Type B pancreatic cell (in vitro differentiated cells): ENCODE measurements around the gene NRN1L. TPM values are rescaled to one million over a fixed set of nuclear protein-coding genes. Genes with fewer than 3 reads are reported as not detected.
A peak's percentile ranks its signal among the peaks of the same experiment; 100 is the strongest.

Experiments used
- DNase-seq: peaks from one replicate; pipeline ENCODE4 v3.0.0; 2021; ENCODE audit warnings: mixed read lengths; ENCODE audit not compliant: unreplicated experiment; ENCODE audit errors: extremely low spot score
- H3K27ac Mint-ChIP-seq: 2 replicates; pipeline ENCODE4 v1.8.0; 2021; ENCODE audit warnings: mild to moderate bottlenecking, mixed read lengths
- H3K27me3 Mint-ChIP-seq: 2 replicates; pipeline ENCODE4 v1.8.0; 2021; ENCODE audit warnings: mixed read lengths
- H3K36me3 Mint-ChIP-seq: 2 replicates; pipeline ENCODE4 v1.8.0; 2021; ENCODE audit warnings: mixed read lengths
- H3K4me1 Mint-ChIP-seq: one replicate; pipeline ENCODE4 v1.8.0; 2021; ENCODE audit warnings: mixed read lengths; ENCODE audit not compliant: unreplicated experiment
- H3K4me3 Mint-ChIP-seq: 2 replicates; pipeline ENCODE4 v1.8.0; 2021; ENCODE audit warnings: mild to moderate bottlenecking, mixed read lengths
- H3K9me3 Mint-ChIP-seq: 2 replicates; pipeline ENCODE4 v1.8.0; 2021; ENCODE audit warnings: mixed read lengths
- CTCF ChIP-seq: fragments of 200-600 bp; sonication (generic); conservative IDR thresholded peaks from 2 replicates; pipeline ENCODE4 v1.5.0; 2021; ENCODE audit warnings: antibody characterized with exemption, mild to moderate bottlenecking
- total RNA-seq: library from RNA; stranded (reverse); gene quantifications from 2 replicates; pipeline ENCODE4 v1.2.1, GENCODE V29; 2021; ENCODE audit warnings: low replicate concordance

NRN1L gene
- total RNA-seq, 1 donor from 2014 or later: 0.80 TPM

DNA sequence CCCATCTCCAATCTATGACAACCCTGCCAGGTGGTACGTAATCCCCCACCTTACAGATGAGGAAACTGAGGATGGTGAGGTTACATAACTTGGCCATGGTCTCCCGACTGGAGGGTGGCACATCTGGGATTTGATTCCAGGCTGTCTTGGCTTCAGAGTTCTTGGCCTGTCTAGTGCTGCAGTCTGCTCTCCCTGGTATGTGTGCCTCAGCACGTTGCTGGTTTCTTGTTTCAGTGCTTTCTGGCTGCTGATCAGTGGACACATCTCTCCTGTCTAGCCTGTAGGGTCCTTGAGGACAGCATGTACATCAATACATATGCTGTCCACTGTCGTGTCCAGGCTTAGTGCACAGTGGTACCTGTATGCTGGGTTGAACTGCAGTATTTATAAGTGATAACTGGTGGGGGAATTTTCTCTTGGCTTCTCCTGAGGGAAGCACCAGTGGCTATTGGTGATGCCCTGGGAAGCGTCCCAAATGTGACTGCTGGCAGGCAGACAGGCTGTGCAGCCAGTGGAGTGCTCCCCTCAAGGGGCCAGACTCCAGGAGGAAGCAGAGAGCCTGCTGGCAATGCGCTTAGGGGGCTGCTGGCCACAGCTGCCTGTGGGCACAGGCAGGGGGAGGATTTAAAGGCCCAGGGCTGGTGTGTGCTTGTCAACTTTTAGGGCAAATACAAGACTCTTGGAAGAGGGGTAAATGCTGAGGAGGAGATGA, 32.6 kb downstream of the NRN1L start:
- H3K4me1 Mint-ChIP-seq: peaks cover 9% of the 10 kb centered on the region
- DNase-seq: no peak
- no peaks in the 10 kb centered on the region for H3K9me3 Mint-ChIP-seq
- TF ChIP-seq CTCF: no peak
- no peak overlapping the region for H3K4me3 Mint-ChIP-seq
- H3K36me3 Mint-ChIP-seq: peaks cover 4% of the 10 kb centered on the region
- peak overlapping the region; percentile 63 for H3K27ac Mint-ChIP-seq
- no peaks in the 10 kb centered on the region for H3K27me3 Mint-ChIP-seq

- TF ChIP-seq CTCF: no peak
- peak overlapping the region; percentile 63 for H3K27ac Mint-ChIP-seq
- H3K36me3 Mint-ChIP-seq: peaks cover 4% of the 10 kb centered on the region
- H3K27me3 Mint-ChIP-seq: no peaks in the 10 kb centered on the region
- no peak for DNase-seq
- H3K9me3 Mint-ChIP-seq: no peaks in the 10 kb centered on the region
- peaks cover 11% of the 10 kb centered on the region for H3K4me1 Mint-ChIP-seq
- no peak overlapping the region for H3K4me3 Mint-ChIP-seq
Measured at GRCh38 chr16:67917852-67918236, 33.2 kb downstream of the NRN1L start.

GRCh38 chr16:67919622-67920221, 35.0 kb downstream of the NRN1L start:
- no peak overlapping the region for H3K4me3 Mint-ChIP-seq
- no peaks in the 10 kb centered on the region for H3K9me3 Mint-ChIP-seq
- peaks cover 16% of the 10 kb centered on the region for H3K4me1 Mint-ChIP-seq
- no peaks in the 10 kb centered on the region for H3K36me3 Mint-ChIP-seq
- H3K27me3 Mint-ChIP-seq: no peaks in the 10 kb centered on the region
- H3K27ac Mint-ChIP-seq: no peak overlapping the region
- no peak for TF ChIP-seq CTCF
- no peak for DNase-seq

- H3K27ac Mint-ChIP-seq: no peak overlapping the region
- peaks cover 12% of the 10 kb centered on the region for H3K4me1 Mint-ChIP-seq
- no peak overlapping the region for H3K4me3 Mint-ChIP-seq
- H3K36me3 Mint-ChIP-seq: no peaks in the 10 kb centered on the region
- TF ChIP-seq CTCF: no peak
- no peak for DNase-seq
- no peaks in the 10 kb centered on the region for H3K27me3 Mint-ChIP-seq
- no peaks in the 10 kb centered on the region for H3K9me3 Mint-ChIP-seq
Measured at GRCh38 chr16:67922221-67922620, 37.5 kb downstream of the NRN1L start.

DNA sequence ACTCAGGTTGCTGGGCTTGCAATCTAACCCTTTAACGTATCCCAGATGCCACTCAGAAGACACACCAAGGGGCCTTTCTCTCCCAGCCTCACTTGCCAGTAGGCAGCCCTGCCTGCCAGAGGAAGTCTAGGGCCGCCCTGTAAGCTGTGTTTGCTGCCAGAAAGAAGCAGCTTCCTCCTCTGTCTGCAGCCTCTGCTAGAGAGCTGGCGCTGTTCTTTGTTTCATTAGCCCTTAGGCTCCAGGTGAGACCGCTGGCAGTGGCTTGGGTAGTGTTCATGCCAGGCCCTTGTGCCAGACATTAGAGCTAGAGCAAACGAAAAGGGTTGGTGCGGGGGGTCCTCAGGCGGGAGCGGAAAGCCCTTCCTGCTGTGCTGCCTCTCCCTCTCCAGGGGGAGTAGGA, 38.1 kb downstream of the NRN1L start:
- DNase-seq: no peak
- Mint-ChIP-seq H3K9me3 (no peaks in the 10 kb centered on the region), H3K36me3 (no peaks in the 10 kb centered on the region), H3K27me3 (no peaks in the 10 kb centered on the region), H3K4me1 (peaks cover 12% of the 10 kb centered on the region), H3K27ac (peak overlapping the region; percentile 36), H3K4me3 (no peak overlapping the region)
- no peak for TF ChIP-seq CTCF
